Measurements from ENCODE around the gene CPNE4.

CPNE4 gene

GRCh38 chr3:131840156-131840797 lies 194.5 kb downstream of the CPNE4 start:
- DNase-seq (ENCODE audit: insufficient read length, low spot score), result no peak
- TF ChIP-seq CTCF (IDR thresholded peaks at IDR 0.05; ENCODE audit: insufficient read depth, missing control alignments), result no peak
- no peak for FAIRE-seq

DNA sequence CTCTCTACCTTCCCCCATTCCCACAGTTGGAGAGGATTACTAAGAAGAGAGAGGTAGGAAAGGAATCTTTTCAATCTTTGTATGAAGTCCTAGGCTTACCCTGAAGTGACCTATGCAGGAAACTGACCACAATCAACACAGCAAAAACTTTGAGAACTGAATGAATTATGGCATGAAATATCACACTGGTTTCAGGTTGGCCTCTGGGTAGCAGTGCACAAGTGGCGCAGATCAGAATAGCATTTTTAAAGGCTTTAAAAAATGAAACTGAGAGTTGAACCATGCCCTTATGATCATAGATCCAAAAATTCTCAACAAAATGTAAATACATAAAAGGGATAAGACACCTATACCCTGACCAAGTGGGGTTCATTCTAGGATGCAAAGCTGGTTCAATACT lies 198.9 kb downstream of the CPNE4 start:
- no peak for FAIRE-seq
- DNase-seq (ENCODE audit: insufficient read length, low spot score), result no peak
- no peak for TF ChIP-seq CTCF (IDR thresholded peaks at IDR 0.05; ENCODE audit: insufficient read depth, missing control alignments)

DNA sequence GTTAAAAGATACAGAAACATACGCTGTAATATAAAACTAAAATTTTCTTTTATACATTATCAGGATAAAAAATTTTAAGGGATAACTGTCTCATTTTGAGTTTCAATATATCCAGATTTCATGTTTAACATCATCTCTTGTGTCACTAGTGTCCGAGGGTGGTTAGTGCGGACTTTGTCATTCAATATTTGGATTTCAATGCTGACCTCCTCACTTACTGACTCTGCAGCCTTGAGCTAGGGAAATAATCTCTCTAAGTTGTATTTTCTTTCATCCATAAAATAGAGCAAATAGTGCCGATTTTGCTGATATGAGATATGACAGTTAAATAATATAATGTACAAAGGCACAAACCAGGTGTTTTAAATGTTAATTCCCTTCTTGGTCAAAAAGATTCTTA lies 203.2 kb downstream of the CPNE4 start:
- no peak for FAIRE-seq
- DNase-seq (ENCODE audit: insufficient read length, low spot score), result no peak
- TF ChIP-seq CTCF (IDR thresholded peaks at IDR 0.05; ENCODE audit: insufficient read depth, missing control alignments), result no peak

- no peak for FAIRE-seq
- no peak for TF ChIP-seq CTCF (IDR thresholded peaks at IDR 0.05; ENCODE audit: insufficient read depth, missing control alignments)
- no peak for DNase-seq (ENCODE audit: insufficient read length, low spot score)
These were observed 213.5 kb downstream of the CPNE4 start for GRCh38 chr3:131821191-131821762.

- TF ChIP-seq CTCF (IDR thresholded peaks at IDR 0.05; ENCODE audit: insufficient read depth, missing control alignments), result no peak
- DNase-seq (ENCODE audit: insufficient read length, low spot score) (no peak), FAIRE-seq (no peak)
These were observed 215.3 kb downstream of the CPNE4 start for GRCh38 chr3:131819381-131820055.

- TF ChIP-seq CTCF (IDR thresholded peaks at IDR 0.05; ENCODE audit: insufficient read depth, missing control alignments), result no peak
- FAIRE-seq (no peak), DNase-seq (ENCODE audit: insufficient read length, low spot score) (no peak)
These were observed 222.4 kb downstream of the CPNE4 start for GRCh38 chr3:131812433-131812832.

DNA sequence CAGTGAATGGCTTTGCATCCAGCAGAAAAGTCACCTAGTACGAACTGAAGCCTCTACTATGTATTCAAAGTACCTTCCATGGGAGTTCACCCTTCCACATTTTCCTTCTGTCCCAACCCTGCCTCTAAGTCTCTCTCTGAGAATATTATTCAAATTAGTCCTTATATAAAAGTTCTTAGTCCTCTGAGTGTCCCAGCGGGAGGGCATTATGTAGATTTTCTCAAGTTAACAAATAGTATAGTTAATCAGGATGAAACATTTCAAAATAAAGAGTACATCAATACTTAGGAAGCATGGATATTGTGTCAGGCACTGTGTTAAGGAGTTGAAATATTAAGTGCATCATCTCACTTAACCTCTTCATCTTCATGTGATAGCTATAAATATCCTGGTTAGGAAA lies 223.3 kb downstream of the CPNE4 start:
- no peak for TF ChIP-seq CTCF (IDR thresholded peaks at IDR 0.05; ENCODE audit: insufficient read depth, missing control alignments)
- FAIRE-seq (no peak), DNase-seq (ENCODE audit: insufficient read length, low spot score) (no peak)

All from D721Med (cell line).